GM21619 (cell line): ENCODE data around the gene CCDC137.

Experiments used
- ATAC-seq: cut with Tn5 transposase; IDR thresholded peaks from one replicate; pipeline ENCODE4 v1.9.1; 2021; ENCODE audit not compliant: unreplicated experiment

The CCDC137 gene

DNA sequence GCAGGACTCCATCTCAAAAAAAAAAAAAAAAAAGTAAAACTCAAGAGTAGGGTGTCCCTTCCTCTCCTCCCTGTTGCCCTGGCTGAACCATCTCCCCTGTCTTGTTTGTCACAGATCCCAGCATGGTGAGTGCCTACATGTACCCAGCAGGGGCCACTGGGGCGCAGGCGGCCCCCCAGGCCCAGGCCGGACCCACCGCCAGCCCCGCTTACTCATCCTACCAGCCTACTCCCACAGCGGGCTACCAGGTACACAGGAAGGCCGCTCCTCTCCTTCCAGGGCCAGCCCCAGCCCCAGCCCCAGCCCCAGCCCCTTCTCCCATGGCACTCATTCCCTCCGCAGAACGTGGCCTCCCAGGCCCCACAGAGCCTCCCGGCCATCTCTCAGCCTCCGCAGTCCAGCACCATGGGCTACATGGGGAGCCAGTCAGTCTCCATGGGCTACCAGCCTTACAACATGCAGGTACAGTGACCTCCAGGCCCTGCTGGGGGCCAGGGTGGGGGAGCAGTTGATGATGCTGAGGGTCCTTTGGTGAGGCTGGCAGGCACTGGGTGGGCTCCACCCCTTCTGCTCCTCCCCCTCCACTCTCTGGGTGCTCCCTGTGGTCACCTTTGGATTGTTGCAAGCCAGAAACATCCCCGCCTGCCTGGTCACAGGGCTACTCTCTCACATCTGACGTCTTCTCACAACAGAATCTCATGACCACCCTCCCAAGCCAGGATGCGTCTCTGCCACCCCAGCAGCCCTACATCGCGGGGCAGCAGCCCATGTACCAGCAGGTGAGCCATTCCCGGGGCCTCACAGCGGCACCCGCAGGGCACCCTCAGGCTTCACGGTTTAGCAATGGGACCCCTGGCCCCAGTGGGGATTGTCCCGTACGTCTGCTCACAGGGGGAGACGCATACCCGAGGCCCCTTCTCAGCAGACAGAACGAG lies 34.1 kb downstream of the CCDC137 start:
- no peak for ATAC-seq

DNA sequence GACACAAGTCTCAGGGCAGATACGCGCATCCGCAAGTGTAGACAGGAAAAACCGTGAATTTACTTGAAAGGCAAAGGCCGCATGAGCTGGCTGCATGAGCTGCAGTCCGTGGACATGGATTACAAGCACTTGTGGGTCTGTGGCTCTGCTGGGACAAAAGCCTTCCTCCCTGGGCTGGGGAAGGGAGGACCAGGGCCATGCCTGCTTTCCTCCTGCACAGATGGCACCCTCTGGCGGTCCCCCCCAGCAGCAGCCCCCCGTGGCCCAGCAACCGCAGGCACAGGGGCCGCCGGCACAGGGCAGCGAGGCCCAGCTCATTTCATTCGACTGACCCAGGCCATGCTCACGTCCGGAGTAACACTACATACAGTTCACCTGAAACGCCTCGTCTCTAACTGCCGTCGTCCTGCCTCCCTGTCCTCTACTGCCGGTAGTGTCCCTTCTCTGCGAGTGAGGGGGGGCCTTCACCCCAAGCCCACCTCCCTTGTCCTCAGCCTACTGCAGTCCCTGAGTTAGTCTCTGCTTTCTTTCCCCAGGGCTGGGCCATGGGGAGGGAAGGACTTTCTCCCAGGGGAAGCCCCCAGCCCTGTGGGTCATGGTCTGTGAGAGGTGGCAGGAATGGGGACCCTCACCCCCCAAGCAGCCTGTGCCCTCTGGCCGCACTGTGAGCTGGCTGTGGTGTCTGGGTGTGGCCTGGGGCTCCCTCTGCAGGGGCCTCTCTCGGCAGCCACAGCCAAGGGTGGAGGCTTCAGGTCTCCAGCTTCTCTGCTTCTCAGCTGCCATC lies 34.9 kb downstream of the CCDC137 start:
- ATAC-seq = no peak

DNA sequence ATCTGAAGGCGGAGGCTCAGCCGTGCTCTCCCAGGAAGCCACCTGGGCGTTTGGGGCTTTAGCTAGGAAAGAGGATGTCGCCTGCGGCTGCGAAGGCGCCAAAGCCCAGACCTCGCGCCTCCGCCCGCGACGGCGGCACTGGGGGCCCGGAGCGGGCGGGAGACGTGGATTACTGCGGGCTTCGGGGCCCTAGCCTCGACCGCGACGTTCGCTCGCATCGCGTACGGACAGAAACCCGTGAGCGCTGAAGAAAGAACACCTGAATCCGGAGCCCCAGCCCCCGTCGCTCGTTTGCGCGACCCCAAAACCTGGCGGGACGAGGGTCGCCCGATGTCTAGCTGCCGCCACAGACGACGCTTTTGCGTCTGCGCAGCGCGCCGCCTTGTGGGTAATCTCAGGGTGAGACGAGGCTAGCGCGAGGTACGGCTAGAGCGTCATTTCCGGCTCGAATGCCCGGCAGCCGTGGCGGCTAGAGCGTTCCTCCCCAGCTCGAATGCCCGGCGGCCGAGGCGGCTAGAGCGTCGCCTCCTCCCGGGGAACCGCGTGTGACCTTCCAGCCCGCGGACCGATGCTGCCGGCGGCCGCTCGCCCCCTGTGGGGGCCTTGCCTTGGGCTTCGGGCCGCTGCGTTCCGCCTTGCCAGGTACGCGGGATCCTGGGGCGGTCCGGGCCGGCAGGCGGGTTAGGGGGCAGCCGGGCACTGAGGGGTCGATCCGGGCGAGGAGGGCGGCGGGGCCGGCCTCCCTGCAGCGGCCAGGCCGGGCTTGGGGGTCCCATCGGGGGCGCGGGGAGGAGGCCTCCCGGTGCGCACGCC lies 36.6 kb downstream of the CCDC137 start, which contains the start of gene MRPL12:
MRPL12 (plus strand) TSS at position 434 of the 813 bp plus-strand sequence; CDS start at position 569, 135 bp downstream.
- peak; percentile 83 for ATAC-seq

DNA sequence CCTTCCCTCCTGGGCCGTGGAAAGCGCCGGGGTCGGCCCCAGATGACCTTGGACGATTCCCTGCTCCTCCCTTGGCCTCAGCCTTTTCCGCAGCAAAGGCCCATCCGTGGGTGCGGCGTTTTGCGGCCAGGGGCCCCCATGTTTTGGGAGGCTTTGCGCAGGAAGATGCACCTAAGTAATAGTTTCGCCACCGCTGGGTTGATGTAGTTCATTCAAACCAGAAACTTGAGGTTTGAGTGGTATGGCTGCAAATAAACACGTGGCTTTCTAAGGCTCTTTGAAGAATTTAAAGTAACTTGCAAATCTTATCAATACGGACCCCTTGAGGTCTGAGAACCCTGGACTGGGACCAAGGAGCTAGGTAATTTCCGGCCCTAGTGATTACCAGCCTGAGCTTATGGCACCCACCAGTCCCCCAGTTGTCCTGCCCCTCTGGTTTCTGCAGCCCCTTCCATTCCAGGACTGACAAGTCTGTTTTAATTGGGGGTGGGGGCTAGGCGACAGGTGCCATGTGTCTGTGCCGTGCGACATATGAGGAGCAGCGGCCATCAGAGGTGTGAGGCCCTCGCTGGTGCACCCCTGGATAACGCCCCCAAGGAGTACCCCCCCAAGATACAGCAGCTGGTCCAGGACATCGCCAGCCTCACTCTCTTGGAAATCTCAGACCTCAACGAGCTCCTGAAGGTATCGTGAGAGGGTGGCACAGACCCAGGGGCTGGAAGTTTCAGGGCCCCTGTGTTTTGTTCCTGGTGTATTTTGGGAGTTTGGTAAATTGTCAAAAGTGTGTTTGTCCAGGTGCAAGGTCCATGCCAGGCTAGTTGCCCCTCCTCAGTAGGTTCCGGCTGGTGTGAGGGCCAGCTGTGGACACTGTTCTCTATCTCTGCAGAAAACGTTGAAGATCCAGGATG lies 37.5 kb downstream of the CCDC137 start:
- no peak for ATAC-seq

DNA sequence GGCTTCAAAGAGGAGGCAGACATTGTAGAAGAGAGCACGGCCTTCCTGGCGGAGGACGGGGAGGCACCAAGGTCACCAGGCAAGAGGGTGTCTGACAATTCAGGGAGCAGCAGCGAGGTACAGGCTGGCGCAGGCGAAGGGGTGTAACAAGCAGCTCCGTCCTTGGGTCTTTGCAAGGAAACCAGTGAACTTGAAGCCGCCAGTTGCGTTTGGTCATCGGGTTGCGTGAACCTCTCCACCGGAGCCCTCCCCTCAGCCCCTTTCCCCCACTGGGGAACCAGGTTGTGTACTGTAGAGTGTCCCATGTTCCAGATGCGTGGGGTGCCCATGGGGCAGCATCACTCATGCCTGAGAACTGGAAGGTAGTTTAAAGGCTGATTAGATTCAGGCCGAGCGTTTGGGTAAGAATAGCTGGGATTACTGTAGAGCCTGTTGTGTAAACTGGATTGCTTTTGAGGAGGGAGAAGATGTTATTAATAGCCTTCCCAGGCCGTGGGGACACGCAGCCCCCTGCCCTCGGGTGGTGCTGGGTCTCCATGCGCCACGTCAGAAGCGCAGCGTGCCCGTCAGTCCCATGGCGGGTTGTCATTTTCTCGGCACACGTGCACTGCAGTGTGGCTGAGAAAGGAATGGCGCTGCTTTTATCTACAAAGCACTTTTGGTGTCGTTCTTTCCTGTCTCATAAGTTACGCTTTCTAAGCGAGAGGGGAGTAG lies 39.1 kb downstream of the CCDC137 start:
- ATAC-seq = no peak

DNA sequence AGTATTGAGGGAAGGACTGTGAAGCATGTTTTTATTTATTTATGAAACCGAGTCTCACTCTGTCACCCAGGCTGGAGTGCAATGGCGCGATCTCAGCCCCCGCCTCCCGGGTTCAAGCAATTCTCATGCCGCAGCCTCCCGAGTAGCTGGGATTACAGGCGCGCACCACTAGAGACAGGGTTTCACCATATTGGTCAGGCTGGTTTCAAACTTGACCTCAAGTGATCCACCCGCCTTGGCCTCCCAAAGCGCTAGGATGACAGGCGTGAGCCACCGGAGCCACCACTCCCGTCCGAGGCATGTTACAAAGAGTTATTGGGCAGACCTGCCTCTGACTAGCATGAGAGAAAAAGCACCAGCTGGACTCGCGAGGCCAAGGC lies 39.7 kb downstream of the CCDC137 start:
- ATAC-seq = no peak

DNA sequence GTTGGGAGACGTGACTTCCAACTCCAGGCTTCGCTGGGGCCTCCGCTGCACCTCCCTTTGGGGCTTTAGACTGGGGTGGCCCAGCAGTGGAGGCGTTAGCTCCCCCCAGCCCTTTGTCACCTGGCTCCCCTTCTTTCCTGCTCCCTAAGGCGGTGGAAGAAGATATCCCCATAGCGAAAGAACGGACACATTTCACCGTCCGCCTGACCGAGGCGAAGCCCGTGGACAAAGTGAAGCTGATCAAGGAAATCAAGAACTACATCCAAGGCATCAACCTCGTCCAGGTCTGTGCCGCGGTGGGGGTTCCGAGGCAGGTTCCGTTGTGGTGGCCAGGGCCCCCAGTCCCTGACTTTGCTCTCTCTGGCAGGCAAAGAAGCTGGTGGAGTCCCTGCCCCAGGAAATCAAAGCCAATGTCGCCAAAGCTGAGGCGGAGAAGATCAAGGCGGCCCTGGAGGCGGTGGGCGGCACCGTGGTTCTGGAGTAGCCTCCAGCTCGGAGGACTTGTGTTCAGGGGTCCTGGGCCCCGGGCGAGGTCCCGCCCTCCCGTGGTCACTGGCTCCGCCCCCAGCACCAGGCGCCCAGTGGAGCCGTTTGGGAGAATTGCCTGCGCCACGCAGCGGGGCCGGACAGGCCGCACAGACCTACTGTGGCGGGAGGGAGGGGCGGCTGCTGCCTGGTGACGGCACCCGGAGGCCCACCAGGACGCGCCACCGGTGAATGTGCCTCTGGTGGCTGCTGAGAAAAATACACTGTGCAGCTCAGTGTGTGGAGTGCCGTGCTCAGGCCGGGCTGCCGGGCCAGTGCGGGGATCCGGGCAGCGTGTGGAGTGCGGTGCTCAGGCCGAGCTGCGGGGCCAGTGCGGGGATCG lies 40.5 kb downstream of the CCDC137 start:
- no peak for ATAC-seq

DNA sequence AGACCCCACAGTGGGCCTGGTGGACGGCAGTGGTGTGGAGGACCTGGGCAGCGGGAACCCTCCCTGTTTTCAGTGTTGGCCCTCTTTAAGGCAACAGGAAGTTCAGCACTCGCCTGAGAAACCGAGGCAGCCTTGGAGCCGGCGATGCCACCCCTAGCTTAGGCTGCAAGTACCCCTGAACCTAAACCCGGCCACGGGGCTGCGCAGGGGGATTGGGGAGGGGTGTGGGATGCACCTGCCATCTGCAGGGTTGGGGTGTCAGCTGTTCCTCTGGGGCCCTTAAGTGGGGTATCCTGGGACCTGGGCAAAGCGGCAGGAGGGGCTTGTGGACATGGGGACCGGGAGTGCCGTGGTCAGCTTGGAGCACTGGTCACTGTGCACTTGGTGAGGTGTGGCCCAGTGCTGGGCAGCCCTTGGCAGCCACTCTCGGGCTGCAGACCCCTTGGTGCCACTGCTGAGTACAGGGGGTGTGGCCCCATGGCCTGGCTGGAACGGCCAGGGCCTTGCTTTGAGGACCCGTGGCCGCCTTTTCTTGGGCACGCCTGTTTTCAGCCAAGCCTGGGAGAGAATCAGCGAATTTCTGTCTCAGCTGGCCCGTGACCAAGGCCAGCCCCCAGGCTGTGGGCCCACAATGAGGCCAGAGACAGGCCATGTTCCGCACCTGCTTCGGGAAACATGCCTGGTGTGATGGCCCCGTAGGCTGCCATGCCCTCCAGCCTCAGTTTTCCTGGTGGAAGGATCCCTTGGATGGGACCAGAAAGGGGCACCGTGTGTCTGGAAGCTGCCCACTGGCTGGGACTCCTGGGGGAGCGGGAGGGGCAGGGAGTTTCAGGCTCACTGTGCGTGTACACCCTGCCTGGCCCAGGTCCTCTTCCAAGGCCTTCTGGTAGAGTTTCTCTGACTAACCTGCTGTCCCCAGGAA lies 41.4 kb downstream of the CCDC137 start:
- no peak for ATAC-seq

DNA sequence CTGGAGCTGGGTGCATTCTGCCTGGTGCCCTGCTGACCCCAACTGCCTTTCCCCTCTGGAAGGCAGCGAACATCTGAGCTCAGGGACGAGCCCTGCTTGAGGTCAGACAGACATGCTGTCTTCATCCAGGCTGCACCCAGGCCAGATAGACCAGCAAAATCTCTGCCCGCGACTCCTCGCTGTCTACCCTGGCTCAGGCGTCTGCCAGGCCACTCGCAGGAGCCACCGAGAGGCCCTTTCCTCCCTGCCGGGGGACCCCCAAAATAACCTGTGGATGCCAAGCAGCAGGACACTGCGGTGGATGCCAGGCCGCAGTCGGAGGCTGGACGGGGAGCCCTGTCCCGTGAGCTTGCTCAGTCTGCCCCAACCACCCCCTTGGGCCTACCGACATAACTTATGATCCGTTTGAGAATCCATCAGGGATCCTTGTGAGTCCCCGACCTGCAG lies 42.2 kb downstream of the CCDC137 start:
- no peak for ATAC-seq

DNA sequence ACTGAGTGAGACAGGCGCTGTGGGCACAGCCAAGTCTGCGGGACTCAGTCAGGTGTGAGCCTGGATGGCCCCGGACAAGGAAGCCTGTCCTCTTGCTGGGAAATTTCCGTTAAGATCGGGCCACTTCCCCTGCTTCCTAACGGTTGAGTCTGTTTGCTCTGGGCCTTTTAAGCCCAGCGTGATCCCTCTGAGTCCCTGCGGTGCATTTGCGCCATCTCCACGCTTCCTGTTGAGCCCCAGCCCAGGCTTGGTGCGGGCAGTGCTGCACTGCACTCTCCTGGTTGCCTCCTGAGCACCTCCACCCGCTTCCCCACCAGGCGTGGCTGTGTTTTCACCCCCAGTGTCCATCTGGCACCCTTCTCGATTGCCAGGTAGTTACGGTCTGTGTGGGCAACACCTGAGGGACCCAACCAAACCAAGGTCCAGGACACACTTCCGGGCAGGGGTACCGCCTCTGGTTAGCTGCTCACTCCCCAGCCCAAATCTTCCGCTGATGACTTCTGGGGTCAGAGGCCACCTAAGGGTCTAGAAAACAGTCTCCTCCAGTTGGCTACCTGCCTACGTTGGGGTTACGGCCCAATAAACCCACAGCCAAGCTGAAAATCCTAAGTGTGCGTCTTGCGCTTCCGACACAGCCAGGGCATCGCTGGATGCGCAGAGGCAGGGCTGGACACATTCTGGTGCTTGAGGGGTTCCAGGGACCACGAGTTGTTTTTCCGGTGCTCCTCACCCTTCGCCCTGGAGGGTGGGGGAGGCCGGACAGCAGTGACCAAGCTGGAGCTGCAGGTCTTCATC lies 44.2 kb downstream of the CCDC137 start:
- ATAC-seq = no peak

DNA sequence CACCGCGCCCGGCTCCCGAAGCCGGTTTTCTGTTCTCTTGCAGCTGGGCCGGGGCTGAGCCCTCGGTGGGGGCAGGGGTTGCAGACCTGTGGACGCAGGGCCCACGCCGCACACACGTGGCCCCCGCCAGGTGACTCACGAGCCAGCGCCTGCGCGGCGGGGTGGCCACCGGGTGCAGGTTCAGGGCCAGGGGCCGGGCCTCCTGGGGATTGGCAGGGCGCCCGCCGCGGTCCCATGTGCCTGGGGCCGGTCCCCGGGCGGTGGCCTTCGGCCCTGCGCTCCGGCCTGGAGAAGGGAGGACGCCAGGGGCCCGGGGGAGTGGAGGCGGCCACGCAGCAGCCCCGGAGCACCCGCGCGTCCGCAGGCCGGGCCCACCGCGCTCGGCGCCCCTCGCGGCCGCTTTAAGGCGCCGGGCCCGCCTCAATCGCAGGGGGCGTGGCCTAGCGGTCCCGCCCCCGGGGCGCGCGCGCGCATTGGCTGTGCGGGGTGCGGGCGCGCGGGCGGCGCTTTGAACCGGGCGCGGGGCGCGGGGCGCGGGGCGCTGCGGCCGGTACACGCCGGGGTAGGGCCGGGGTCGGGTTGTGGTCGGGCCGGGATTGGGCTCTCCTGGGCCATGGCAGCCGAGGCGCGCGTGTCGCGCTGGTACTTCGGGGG lies 45.4 kb downstream of the CCDC137 start, which contains the start of gene SLC25A10:
SLC25A10 (plus strand) TSS at position 471 of the 654 bp plus-strand sequence; CDS start at position 614, 143 bp downstream.
- peak; percentile 65 for ATAC-seq

DNA sequence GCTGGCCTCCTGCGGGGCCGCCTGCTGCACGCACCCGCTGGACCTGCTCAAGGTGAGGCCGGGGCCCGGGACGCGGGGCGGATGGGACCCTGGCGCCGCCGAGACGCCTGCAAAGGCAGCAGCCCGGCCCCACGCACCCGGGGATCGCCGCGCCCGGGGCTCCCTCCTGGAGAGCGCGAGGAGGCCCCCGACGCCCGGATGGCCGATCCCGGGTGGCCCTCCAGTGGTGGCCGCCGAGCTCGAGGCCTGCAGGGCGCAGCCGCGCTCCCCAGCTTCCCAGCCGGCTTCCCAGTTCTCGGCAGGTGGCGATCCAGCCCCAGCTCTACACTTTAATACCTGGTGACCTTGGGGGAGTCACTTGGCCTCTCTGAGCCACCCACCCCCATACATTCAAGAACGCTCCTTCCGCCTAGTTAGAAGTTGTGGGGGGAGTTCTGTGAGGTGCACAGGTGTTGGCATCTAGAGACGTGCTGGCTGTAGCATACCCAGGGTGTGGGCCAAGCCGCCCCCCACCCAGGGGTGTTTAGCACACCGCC lies 46.0 kb downstream of the CCDC137 start:
- ATAC-seq = peak; percentile 14

DNA sequence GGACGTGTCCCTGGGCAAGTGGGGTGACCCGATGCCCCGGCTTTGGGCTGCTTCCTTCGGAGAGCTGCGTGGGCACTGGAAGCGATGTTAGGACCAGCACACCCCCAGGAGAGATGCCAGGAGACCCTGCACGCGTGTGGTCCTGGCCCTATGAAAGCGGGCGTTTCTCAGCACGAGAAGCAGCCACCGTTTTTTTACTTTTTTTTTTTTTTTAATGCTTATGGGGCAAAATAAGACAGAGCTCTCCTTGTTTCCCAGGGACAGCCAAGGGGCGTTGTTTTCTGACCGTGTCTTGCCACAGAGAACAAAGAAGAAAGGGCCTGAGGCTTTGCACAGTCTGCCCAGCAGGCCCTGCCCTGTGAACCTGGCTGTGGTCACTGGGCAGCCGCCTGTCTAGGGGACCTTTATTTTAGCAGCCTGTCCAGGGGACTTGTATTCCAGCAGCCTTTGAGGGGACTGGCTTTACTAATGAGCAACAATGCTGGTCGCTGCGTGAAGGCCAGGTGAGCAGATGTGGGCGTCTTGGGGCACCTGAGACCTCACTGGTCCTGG lies 46.5 kb downstream of the CCDC137 start:
- ATAC-seq = no peak

DNA sequence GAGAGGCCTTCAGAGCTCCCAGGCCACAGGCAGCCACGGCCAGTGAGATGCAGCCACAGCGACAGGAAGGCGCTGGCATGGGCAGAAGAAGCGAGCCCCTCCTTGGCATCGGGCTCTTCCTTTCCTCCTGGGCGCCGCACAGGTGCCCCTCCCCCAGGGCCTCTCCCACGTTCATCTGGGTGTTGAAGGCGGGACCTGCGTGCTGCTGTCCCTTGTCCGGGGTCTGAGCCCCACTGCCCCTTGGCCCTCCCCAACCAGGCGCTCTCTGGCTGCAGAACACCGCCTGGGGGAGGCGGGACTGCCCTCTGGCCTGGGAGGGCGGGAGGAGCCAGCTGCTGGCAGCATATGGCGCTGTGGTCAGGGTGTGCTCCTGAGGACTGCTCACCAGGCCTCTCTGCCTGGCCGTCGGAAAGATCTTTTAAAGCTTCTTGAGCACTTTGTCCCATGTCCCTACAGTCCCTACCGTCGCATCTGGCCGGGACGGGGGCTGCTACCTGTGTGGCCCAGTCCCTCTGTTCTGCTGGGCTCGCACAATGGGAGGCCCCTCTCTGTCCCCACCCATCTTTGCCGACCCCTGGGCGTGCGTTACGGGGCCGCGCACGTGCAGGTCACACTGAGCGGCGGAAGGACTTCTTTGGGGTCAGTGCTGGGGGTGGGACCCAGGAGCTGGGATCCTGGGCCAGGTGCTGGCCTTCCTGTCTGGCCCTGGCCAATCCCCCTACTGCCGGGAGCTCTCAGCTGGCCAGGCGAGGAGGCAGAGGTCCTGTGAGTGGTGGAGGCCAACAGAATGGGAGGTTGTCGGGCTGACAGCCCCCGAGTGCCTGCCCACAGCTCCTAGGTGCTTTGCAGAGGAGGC lies 47.2 kb downstream of the CCDC137 start:
- no peak for ATAC-seq
